HG02678 (cell line): Measurements from ENCODE around the gene LENEP.

ENCODE experiments used
- ATAC-seq: cut with Tn5 transposase; IDR thresholded peaks from one replicate; pipeline ENCODE4 v1.9.1; 2021; ENCODE audit warnings: mild to moderate bottlenecking, moderate library complexity; ENCODE audit not compliant: unreplicated experiment

LENEP gene

GRCh38 chr1:155024315-155024714 is 30.9 kb downstream of the LENEP start:
- no peak for ATAC-seq

- no peak for ATAC-seq
These were observed 32.8 kb downstream of the LENEP start for GRCh38 chr1:155026154-155026553.

DNA sequence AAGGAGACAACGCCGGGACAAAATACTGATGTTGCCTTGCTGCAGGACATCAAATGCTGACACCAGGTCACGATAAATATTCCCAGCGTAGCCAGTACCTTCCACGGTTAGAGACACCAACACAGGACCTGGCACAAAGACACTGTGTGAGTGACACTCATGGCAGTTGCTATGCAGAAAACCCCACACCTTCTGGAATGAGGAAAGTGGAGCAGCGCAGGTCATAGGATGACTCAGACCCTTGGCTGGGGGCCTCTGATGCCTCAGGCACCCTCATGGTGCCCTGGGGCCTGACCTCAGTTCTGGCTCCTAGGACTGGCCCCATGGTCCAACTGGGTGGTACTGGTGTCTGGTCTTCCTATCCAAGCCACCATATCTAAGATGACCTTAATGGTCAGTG is 33.2 kb downstream of the LENEP start:
- no peak for ATAC-seq

GRCh38 chr1:155029513-155030242 is 36.3 kb downstream of the LENEP start:
- ATAC-seq: no peak

DNA sequence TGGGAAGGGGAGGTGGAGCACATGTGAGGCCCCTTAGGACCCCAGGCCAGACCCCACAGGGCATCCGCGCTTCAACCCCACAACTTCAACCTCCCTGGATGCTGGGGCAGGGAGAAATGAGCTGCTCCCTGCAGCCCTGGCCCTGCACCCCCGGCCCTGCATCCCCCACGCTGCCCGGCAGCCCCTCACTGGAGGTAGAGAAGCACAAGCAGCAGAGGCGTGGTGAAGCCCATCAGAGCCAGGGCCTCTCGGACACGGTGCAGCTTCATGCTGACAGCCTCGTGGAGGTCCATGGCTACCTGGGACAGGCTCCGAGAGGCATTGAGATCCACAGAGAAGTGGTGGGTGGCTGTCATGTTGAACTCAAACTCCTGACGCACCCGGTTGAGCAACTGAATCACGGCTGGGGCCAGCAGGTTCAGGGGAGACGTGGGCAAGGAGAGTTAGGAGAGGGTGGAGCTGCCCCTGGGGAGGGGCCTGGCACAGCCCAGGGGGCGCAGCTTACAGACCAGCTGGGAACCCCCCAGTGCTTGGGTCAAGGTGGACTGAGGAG is 36.9 kb downstream of the LENEP start:
- ATAC-seq: no peak

GRCh38 chr1:155030899-155031298 is 37.5 kb downstream of the LENEP start:
- ATAC-seq: no peak

- ATAC-seq: no peak
These were observed 39.5 kb downstream of the LENEP start for GRCh38 chr1:155032886-155033285.

- ATAC-seq: no peak
These were observed 40.1 kb downstream of the LENEP start, which contains the start of the genes DCST1 and DCST2 for GRCh38 chr1:155033524-155033923. DCST1 (plus strand) TSS chr1:155033824; CDS start chr1:155034037, 213 bp downstream. DCST2 (minus strand) TSS chr1:155033781; CDS start chr1:155033701, 80 bp downstream.

DNA sequence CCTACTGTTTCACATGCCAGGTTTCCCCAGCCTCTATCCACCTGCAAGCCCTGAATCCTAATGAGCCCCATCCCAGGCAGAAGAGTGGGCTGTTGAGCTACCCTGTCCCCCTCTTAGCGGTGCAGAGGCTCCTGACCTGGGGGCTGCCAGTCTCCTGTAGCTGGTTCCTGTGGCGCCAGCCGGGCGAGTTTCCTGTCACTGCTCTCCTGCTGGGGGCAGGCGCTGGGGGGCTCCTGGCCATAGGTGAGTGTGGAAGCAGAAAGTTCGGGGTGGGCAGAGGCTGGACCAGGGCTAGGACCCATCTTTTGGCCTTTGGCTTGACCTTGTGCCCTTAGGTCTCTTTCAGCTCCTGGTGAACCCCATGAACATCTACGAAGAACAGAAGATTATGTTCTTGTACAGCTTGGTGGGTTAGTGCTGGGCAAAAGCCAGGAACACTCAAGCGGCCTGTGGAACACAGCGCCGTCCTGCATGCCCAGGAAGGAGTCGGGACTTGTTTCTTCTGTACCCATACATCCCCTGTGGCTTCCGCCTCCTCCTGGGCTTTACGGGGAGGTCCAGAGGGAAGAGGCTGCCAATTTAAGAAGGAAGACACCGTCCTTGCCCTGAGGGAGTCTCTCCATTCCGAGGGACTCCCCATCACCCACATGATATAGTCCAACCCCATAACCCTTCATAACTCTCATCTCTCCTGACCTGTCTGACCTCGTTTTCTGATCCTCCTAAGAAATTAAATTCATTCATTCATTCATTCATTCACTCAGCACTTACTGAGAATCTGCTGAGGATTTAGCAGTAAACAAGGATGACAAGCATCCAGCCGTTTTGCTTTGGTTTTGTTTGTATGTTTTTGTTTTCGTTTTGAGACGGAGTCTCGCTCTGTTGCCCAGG is 41.2 kb downstream of the LENEP start:
- ATAC-seq: no peak

GRCh38 chr1:155035936-155036335 is 42.5 kb downstream of the LENEP start:
- no peak for ATAC-seq

GRCh38 chr1:155037043-155037442 is 43.7 kb downstream of the LENEP start:
- no peak for ATAC-seq

DNA sequence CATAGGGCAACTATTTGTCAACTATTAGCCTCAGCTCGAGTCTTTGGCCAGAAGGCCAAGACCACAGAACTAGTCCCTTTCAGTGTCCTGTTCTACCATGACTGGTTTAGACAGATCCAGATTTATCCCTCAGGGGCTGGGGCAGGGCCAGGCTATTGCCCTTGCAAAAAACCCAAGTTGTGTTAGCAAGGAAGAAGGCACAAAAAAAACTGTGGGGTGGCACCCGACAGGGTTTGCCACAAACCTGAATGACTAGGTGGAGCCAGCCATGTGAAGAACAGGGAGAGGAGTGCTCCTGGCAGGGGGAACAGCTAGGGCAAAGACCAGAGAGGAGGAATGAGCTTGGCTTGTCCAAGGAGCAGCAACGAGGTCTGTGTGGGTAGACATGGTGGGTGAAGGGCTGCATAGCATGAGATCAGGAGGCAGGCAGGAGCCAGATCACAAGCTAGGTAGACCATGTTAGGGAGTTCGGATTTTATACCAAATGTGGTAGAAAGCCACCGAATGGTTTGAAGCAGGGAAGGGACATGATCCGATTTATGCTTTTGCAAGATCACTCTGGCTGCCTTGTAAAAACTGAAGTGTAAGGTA is 44.6 kb downstream of the LENEP start:
- ATAC-seq: no peak

- ATAC-seq: no peak
These were observed 45.4 kb downstream of the LENEP start for GRCh38 chr1:155038602-155039307.

DNA sequence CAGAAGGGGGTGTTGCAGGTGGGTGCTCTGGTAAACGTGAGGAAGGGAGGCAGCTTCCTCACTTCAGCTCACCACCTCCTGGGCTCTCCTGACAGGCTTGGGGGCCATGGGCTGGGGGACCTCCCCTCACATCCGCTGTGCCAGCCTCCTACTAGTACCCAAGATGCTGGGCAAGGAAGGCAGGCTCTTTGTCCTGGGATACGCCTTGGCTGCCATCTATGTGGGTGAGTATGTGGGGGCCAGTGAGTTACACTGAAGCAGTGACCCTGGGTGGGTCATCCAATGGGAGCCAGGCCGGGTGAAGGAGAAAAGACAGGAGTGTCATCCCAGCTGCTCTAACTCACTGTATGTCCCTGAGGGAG is 45.9 kb downstream of the LENEP start:
- ATAC-seq: no peak

DNA sequence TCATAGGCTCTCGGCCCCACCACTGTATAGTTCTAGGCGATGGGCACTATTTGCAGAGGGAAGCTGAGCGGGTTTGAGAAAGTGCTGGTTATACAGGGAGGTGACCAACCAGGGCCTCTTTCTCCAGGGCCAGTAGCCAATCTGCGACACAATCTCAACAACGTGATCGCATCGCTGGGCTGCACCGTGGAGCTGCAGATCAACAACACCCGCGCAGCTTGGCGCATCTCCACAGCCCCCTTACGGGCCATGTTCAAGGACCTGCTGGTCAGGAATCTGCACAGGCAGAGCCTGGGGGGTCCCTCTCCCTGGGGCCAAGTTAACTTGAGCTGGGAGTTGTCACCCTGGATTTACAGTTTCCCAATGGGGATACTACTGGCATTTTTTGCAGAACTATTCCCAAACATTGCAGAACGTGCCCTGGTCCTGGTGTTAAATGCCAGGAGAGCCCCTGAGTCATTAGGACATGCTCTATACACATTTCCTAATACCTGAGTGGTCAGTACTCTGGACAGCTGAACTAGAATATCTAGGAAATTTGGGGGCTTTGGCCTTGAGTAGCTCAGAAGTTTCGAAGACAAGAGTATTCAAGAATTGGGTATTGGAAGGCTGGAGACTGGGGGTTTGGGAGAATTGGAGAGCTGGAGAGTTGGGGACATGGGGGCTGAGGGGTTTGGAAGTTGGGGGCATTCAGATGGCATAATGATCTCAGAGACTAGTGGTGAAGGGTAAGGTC is 47.1 kb downstream of the LENEP start:
- ATAC-seq: no peak

GRCh38 chr1:155042789-155043188 is 49.4 kb downstream of the LENEP start:
- ATAC-seq: no peak

- no peak for ATAC-seq
These were observed 49.9 kb downstream of the LENEP start for GRCh38 chr1:155043301-155043702.

DNA sequence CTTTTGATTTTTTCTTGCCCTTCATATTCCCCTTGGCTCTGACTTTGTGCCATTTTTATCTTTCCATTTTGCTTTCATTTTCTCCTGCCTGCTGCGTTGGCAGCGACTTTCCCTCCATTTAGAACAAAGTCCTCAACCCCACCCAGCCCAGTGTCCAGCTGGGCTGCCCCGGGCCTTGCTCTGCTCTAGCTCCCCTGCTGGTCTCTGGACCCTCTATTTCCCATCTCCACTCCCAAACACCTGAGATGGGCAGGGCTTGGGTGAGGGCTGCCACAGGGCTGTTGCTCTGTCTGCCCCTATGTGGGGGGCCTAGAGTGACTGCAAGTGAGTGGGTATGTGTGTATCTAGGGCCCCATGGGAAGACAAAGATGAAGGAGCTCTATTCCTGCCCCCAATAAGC is 50.4 kb downstream of the LENEP start:
- no peak for ATAC-seq
